ENCODE results near the gene FBXL7.

FBXL7 gene

GRCh38 chr5:15585841-15586591, 86.0 kb downstream of the FBXL7 start:
- no peak overlapping the region for H3K4me2 ChIP-seq (ENCODE audit: low read depth, low read length, poor library complexity, severe bottlenecking)
- no peaks in the 10 kb centered on the region for H3K4me1 ChIP-seq (ENCODE audit: insufficient read depth, low read length, poor library complexity, severe bottlenecking)

DNA sequence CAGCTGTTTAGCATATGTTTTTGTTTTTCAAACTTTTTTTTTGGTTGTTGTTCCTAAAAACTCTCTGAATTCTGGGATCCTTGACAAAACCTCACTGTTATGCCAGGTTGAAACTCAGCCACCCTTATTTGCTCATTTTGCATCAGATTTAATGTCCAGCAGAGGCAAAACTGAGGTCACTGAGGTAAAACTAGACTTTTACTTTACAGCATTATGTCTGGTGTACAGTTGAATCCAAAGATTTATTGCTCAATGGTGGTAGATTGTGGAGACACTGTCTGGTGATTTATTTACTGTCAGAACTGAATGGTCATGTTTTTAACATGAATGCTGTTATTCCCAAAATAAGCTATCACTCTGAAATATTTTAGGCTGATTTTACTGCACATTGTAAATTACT, 87.9 kb downstream of the FBXL7 start:
- Histone ChIP-seq H3F3A (ENCODE audit: low read depth) (no peaks in the 10 kb centered on the region), H3K4me3 (ENCODE audit: low read length, poor library complexity, severe bottlenecking) (no peak overlapping the region), H3K9me3 (ENCODE audit: insufficient read depth, low read depth, low read length) (no peaks in the 10 kb centered on the region), H3K27me3 (ENCODE audit: insufficient read depth, low read length, poor library complexity, severe bottlenecking) (no peaks in the 10 kb centered on the region), H3K79me2 (ENCODE audit: insufficient read depth, low read length) (no peaks in the 10 kb centered on the region), H3K36me3 (ENCODE audit: insufficient read depth, low read length) (no peaks in the 10 kb centered on the region), H4K20me1 (ENCODE audit: insufficient read depth, low read length, poor library complexity, severe bottlenecking) (no peaks in the 10 kb centered on the region), H3K9me2 (replicated peaks; ENCODE audit: low read depth, low read length) (no peaks in the 10 kb centered on the region), H3K4me1 (ENCODE audit: insufficient read depth, low read length, poor library complexity, severe bottlenecking) (no peaks in the 10 kb centered on the region), H3K9ac (ENCODE audit: low read depth, low read length, poor library complexity, severe bottlenecking) (no peak overlapping the region), H3K4me2 (ENCODE audit: low read depth, low read length, poor library complexity, severe bottlenecking) (no peak overlapping the region), H2AFZ (ENCODE audit: low read length) (no peak overlapping the region)
- TF ChIP-seq EZH2phosphoT487 (IDR thresholded peaks at IDR 0.05; ENCODE audit: borderline replicate concordance) (no peak), CTCF (conservative IDR thresholded peaks at IDR 0.05; ENCODE audit: low read length) (no peak)

More at GRCh38 chr5:15585841-15586591, 86.0 kb downstream of the FBXL7 start:
- Histone ChIP-seq H3K9me2 (replicated peaks; ENCODE audit: low read depth, low read length) (no peaks in the 10 kb centered on the region), H3K4me3 (ENCODE audit: low read length, poor library complexity, severe bottlenecking) (no peak overlapping the region), H3K79me2 (ENCODE audit: insufficient read depth, low read length) (no peaks in the 10 kb centered on the region), H3K9ac (ENCODE audit: low read depth, low read length, poor library complexity, severe bottlenecking) (no peak overlapping the region), H3K36me3 (ENCODE audit: insufficient read depth, low read length) (no peaks in the 10 kb centered on the region), H3F3A (ENCODE audit: low read depth) (no peaks in the 10 kb centered on the region), H3K9me3 (ENCODE audit: insufficient read depth, low read depth, low read length) (no peaks in the 10 kb centered on the region), H3K27me3 (ENCODE audit: insufficient read depth, low read length, poor library complexity, severe bottlenecking) (no peaks in the 10 kb centered on the region), H2AFZ (ENCODE audit: low read length) (no peak overlapping the region), H4K20me1 (ENCODE audit: insufficient read depth, low read length, poor library complexity, severe bottlenecking) (no peaks in the 10 kb centered on the region)
- TF ChIP-seq EZH2phosphoT487 (IDR thresholded peaks at IDR 0.05; ENCODE audit: borderline replicate concordance) = no peak
- no peak for TF ChIP-seq CTCF (conservative IDR thresholded peaks at IDR 0.05; ENCODE audit: low read length)

DNA sequence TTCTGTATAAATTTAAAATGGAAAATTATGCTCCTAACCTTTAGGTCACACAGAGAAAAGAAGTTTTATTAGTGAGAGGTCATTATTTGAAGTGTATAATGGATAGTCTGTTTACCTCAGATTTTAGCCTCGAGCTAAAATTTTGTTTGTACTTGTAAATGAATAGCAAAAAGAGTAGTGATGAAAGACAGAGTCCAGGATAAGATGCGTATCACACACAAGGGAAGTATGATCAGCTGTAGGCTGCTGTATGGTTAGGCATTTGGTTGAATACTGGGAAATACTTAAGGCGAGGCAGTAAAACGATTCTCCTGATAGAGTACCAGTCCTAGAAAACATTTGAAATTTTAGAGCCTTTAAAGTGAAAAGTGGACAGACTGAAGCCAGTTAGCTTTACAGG, 92.7 kb downstream of the FBXL7 start:
- H4K20me1 ChIP-seq (ENCODE audit: insufficient read depth, low read length, poor library complexity, severe bottlenecking) = no peaks in the 10 kb centered on the region
- H3K4me1 ChIP-seq (ENCODE audit: insufficient read depth, low read length, poor library complexity, severe bottlenecking) = no peaks in the 10 kb centered on the region
- H2AFZ ChIP-seq (ENCODE audit: low read length) = no peak overlapping the region
- no peak for TF ChIP-seq EZH2phosphoT487 (IDR thresholded peaks at IDR 0.05; ENCODE audit: borderline replicate concordance)
- no peak for TF ChIP-seq CTCF (conservative IDR thresholded peaks at IDR 0.05; ENCODE audit: low read length)
- no peak overlapping the region for H3K4me2 ChIP-seq (ENCODE audit: low read depth, low read length, poor library complexity, severe bottlenecking)
- no peak overlapping the region for H3K4me3 ChIP-seq (ENCODE audit: low read length, poor library complexity, severe bottlenecking)
- H3K36me3 ChIP-seq (ENCODE audit: insufficient read depth, low read length) = no peaks in the 10 kb centered on the region
- H3K27me3 ChIP-seq (ENCODE audit: insufficient read depth, low read length, poor library complexity, severe bottlenecking) = no peaks in the 10 kb centered on the region
- no peaks in the 10 kb centered on the region for H3K9me3 ChIP-seq (ENCODE audit: insufficient read depth, low read depth, low read length)
- no peaks in the 10 kb centered on the region for H3F3A ChIP-seq (ENCODE audit: low read depth)
- no peaks in the 10 kb centered on the region for H3K9me2 ChIP-seq (replicated peaks; ENCODE audit: low read depth, low read length)
- no peaks in the 10 kb centered on the region for H3K79me2 ChIP-seq (ENCODE audit: insufficient read depth, low read length)
- no peak overlapping the region for H3K9ac ChIP-seq (ENCODE audit: low read depth, low read length, poor library complexity, severe bottlenecking)
